Measurements from ENCODE around the gene PFKL. TPM values are rescaled to one million over a fixed set of nuclear protein-coding genes. Genes with fewer than 3 reads are reported as not detected.

Gene PFKL
- total and polyA plus RNA-seq, 2 experiments from 2014 or later = 40.3 to 106 TPM

DNA sequence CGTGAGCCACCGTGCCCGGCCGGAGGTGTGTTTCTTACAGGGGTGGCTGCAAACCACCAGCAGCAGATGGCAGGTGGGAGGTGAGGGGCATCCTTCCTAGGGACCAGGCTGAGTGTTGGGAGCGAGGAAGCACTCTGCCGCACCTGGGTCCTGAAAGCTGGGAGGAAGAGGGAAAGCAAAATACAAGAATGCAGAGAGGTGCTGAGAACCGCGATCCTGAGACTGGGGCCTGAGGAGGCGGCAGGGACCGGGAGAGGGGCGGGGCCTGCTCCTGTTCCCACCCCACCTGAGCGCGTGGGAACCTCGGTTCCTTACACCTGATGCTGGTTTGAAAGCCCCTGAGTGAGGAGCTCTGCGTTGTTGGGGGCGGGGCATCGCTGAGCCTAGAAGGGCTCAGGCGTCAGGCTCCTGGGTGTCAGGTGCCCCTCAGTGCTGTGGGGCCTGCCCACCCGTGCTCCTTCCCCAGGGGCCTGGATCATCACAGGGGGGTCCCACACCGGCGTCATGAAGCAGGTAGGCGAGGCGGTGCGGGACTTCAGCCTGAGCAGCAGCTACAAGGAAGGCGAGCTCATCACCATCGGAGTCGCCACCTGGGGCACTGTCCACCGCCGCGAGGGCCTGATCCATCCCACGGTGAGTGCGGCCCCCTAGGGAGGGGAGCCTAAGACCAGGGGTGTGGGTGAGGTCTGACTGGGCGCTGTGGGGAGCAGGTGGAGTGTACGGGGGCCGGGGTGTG, 69.0 kb downstream of the PFKL start:
- H3K9me2 ChIP-seq (ENCODE audit: insufficient read depth) = no peaks in the 10 kb centered on the region
- H3K4me2 ChIP-seq = peak overlapping the region; percentile 67
- peaks cover 12% of the 10 kb centered on the region for H3K9me3 Mint-ChIP-seq
- no peaks in the 10 kb centered on the region; the same call in 2 of the 3 replicates for H3K4me1 Mint-ChIP-seq
- H3K36me3 Mint-ChIP-seq (ENCODE audit: low read depth) = peaks cover 4% of the 10 kb centered on the region; the same call in 1 of the 3 replicates
- no peak overlapping the region for H3K27ac ChIP-seq (ENCODE audit: low read depth)
- ATAC-seq = peak; percentile 76
- H3F3A ChIP-seq (replicated peaks; ENCODE audit: low read depth) = no peaks in the 10 kb centered on the region
- no peaks in the 10 kb centered on the region for H4K20me1 ChIP-seq (replicated peaks; ENCODE audit: insufficient read depth)
- H3K27me3 Mint-ChIP-seq (ENCODE audit: insufficient read depth, low read depth, poor library complexity) = peaks cover 16% of the 10 kb centered on the region
- no peaks in the 10 kb centered on the region for H3K79me2 ChIP-seq (replicated peaks; ENCODE audit: insufficient read depth)
- peak overlapping the region; percentile 45 for H3K4me3 ChIP-seq
- peaks cover 3% of the 10 kb centered on the region; the same call in 1 of the 2 replicates for H3K27me3 ChIP-seq (ENCODE audit: insufficient read depth)
- no peaks in the 10 kb centered on the region for H3K36me3 ChIP-seq (ENCODE audit: insufficient read depth)
- H3K4me1 ChIP-seq (ENCODE audit: insufficient read depth) = no peaks in the 10 kb centered on the region
- no peak overlapping the region for H3K27ac Mint-ChIP-seq
- TF ChIP-seq, protein P1, sequence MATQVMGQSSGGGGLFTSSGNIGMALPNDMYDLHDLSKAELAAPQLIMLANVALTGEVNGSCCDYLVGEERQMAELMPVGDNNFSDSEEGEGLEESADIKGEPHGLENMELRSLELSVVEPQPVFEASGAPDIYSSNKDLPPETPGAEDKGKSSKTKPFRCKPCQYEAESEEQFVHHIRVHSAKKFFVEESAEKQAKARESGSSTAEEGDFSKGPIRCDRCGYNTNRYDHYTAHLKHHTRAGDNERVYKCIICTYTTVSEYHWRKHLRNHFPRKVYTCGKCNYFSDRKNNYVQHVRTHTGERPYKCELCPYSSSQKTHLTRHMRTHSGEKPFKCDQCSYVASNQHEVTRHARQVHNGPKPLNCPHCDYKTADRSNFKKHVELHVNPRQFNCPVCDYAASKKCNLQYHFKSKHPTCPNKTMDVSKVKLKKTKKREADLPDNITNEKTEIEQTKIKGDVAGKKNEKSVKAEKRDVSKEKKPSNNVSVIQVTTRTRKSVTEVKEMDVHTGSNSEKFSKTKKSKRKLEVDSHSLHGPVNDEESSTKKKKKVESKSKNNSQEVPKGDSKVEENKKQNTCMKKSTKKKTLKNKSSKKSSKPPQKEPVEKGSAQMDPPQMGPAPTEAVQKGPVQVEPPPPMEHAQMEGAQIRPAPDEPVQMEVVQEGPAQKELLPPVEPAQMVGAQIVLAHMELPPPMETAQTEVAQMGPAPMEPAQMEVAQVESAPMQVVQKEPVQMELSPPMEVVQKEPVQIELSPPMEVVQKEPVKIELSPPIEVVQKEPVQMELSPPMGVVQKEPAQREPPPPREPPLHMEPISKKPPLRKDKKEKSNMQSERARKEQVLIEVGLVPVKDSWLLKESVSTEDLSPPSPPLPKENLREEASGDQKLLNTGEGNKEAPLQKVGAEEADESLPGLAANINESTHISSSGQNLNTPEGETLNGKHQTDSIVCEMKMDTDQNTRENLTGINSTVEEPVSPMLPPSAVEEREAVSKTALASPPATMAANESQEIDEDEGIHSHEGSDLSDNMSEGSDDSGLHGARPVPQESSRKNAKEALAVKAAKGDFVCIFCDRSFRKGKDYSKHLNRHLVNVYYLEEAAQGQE (IDR thresholded peaks at IDR 0.05; ENCODE audit: unreplicated experiment) = no peak
- no peak for TF ChIP-seq POLR2AphosphoS5 (IDR thresholded peaks at IDR 0.05; ENCODE audit: low read depth)
- peak overlapping the region; percentile 54 for H3K4me3 Mint-ChIP-seq
- peak overlapping the region; percentile 76 for H2AFZ ChIP-seq
- DNase-seq (ENCODE audit: low spot score) = peak; percentile 73

DNA sequence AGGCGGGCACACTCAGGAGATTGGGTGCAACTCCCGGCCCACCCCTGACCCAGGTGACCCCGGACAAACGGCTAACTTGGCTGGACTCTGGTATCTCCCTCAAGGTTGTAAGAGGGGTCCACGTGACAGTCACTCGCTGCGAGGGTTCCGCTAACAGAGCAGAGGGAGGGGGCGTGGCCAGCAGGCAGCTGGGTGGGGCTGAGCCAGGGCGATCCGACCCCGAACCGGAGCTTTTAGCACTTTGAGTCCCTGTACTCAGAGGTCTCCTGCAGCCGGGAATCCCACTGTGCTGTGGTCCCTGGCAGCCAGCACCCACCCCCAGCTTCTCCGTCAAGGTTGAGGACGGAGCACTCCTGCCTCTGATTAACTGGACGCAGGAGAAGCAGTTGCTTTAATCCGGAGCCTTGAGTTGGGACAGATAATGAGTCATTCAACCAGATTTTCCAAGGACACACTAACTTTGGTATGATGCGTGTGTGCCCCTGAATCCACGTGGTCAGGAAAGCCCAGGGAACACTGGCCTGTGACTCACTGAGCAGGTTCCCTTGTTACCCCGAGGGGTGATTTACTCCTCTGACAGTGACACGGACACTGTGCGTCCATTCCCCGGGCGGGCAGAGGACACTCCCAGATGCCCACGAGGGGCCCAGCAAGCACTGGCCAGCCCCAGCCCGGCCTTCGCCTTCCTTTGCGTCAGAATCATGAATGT, 70.3 kb downstream of the PFKL start:
- no peaks in the 10 kb centered on the region for H3F3A ChIP-seq (replicated peaks; ENCODE audit: low read depth)
- H3K36me3 ChIP-seq (ENCODE audit: insufficient read depth) = no peaks in the 10 kb centered on the region
- ATAC-seq (peak; percentile 87), DNase-seq (ENCODE audit: low spot score) (peak; percentile 74)
- Mint-ChIP-seq H3K4me1 (no peaks in the 10 kb centered on the region; the same call in 2 of the 3 replicates), H3K27me3 (ENCODE audit: insufficient read depth, low read depth, poor library complexity) (peaks cover 13% of the 10 kb centered on the region), H3K9me3 (peaks cover 25% of the 10 kb centered on the region), H3K4me3 (peak overlapping the region; percentile 60; the same call in 2 of the 3 replicates), H3K27ac (no peak overlapping the region), H3K36me3 (ENCODE audit: low read depth) (peaks cover 4% of the 10 kb centered on the region; the same call in 1 of the 3 replicates)
- H3K4me3 ChIP-seq = peak overlapping the region; percentile 45; the same call in 1 of the 2 replicates
- H3K9me2 ChIP-seq (ENCODE audit: insufficient read depth) = no peaks in the 10 kb centered on the region
- H3K27me3 ChIP-seq (ENCODE audit: insufficient read depth) = peaks cover 3% of the 10 kb centered on the region; the same call in 1 of the 2 replicates
- H3K4me2 ChIP-seq = peak overlapping the region; percentile 71
- H3K4me1 ChIP-seq (ENCODE audit: insufficient read depth) = no peaks in the 10 kb centered on the region
- H4K20me1 ChIP-seq (replicated peaks; ENCODE audit: insufficient read depth) = no peaks in the 10 kb centered on the region
- no peak overlapping the region for H3K27ac ChIP-seq (ENCODE audit: low read depth)
- H3K79me2 ChIP-seq (replicated peaks; ENCODE audit: insufficient read depth) = no peaks in the 10 kb centered on the region
- H2AFZ ChIP-seq = peak overlapping the region; percentile 69; the same call in 1 of the 2 replicates
- TF ChIP-seq, protein P2, sequence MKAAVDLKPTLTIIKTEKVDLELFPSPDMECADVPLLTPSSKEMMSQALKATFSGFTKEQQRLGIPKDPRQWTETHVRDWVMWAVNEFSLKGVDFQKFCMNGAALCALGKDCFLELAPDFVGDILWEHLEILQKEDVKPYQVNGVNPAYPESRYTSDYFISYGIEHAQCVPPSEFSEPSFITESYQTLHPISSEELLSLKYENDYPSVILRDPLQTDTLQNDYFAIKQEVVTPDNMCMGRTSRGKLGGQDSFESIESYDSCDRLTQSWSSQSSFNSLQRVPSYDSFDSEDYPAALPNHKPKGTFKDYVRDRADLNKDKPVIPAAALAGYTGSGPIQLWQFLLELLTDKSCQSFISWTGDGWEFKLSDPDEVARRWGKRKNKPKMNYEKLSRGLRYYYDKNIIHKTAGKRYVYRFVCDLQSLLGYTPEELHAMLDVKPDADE (IDR thresholded peaks at IDR 0.05) = no peak
- TF ChIP-seq JUNB (IDR thresholded peaks at IDR 0.05; ENCODE audit: unreplicated experiment) = no peak
- TF ChIP-seq EZH2 (IDR thresholded peaks at IDR 0.05; ENCODE audit: low read depth, unreplicated experiment) = no peak
- TF ChIP-seq STAT1 (IDR thresholded peaks at IDR 0.05; ENCODE audit: unreplicated experiment) = no peak
- no peak for TF ChIP-seq ZNF331 (CRISPR knock-in tag; IDR thresholded peaks at IDR 0.05; ENCODE audit: low read depth)
- TF ChIP-seq, protein P3, sequence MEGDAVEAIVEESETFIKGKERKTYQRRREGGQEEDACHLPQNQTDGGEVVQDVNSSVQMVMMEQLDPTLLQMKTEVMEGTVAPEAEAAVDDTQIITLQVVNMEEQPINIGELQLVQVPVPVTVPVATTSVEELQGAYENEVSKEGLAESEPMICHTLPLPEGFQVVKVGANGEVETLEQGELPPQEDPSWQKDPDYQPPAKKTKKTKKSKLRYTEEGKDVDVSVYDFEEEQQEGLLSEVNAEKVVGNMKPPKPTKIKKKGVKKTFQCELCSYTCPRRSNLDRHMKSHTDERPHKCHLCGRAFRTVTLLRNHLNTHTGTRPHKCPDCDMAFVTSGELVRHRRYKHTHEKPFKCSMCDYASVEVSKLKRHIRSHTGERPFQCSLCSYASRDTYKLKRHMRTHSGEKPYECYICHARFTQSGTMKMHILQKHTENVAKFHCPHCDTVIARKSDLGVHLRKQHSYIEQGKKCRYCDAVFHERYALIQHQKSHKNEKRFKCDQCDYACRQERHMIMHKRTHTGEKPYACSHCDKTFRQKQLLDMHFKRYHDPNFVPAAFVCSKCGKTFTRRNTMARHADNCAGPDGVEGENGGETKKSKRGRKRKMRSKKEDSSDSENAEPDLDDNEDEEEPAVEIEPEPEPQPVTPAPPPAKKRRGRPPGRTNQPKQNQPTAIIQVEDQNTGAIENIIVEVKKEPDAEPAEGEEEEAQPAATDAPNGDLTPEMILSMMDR (conservative IDR thresholded peaks at IDR 0.05; ENCODE audit: low read depth in 2 of 2) = no peak
- no peak for TF ChIP-seq POLR2AphosphoS5 (IDR thresholded peaks at IDR 0.05; ENCODE audit: low read depth)
- TF ChIP-seq CREB1 (CRISPR knock-in tag; IDR thresholded peaks at IDR 0.05; ENCODE audit: low read depth) = no peak
- no peak for TF ChIP-seq NANOG (IDR thresholded peaks at IDR 0.05; ENCODE audit: borderline replicate concordance)
- TF ChIP-seq EZH2phosphoT487 (IDR thresholded peaks at IDR 0.05; ENCODE audit: unreplicated experiment) = no peak
